IPS DF 4.7 (cell line): Measurements from ENCODE around the gene TFE3.
A peak's percentile ranks its signal among the peaks of the same experiment; 100 is the strongest.

Source experiments
- DNase-seq: peaks from one replicate; pipeline ENCODE4 v3.0.0-alpha.2; 2013; ENCODE audit warnings: low spot score; ENCODE audit errors: extremely low read depth

Gene TFE3

DNA sequence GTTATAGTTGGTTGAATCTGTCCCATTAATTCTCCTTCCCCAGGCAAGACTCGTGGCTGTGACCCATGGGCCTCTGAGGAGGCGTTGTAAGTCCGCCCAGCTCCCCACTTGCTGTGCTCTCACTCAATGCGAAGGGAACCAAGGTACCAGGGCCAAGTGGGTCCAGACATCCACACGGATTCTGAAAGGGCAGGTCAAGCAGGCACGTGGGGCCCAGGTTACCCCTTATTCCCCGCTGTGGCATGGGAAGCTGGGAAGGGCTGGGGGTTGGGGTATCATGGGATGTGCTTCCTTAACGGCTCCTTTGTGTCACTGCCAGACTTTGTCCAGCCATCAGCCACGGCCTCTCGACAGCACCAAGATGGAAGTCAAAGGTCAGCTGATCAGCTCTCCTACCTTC is 18.8 kb upstream of the TFE3 start:
- no peak for DNase-seq

- DNase-seq, result no peak
Observed at GRCh38 chrX:49061490-49061889, 18.3 kb upstream of the TFE3 start.

- DNase-seq, result no peak
Observed at GRCh38 chrX:49060914-49061313, 17.8 kb upstream of the TFE3 start.

- no peak for DNase-seq
Observed at GRCh38 chrX:49059681-49060085, 16.5 kb upstream of the TFE3 start.

GRCh38 chrX:49059201-49059600 is 16.0 kb upstream of the TFE3 start:
- DNase-seq, result no peak

GRCh38 chrX:49058794-49059193 is 15.6 kb upstream of the TFE3 start, which contains the start of gene CCDC120:
TSS of gene CCDC120 (plus strand) at chrX:49058999. CDS start at chrX:49062042, 3,043 bp downstream.
- DNase-seq, result no peak

DNA sequence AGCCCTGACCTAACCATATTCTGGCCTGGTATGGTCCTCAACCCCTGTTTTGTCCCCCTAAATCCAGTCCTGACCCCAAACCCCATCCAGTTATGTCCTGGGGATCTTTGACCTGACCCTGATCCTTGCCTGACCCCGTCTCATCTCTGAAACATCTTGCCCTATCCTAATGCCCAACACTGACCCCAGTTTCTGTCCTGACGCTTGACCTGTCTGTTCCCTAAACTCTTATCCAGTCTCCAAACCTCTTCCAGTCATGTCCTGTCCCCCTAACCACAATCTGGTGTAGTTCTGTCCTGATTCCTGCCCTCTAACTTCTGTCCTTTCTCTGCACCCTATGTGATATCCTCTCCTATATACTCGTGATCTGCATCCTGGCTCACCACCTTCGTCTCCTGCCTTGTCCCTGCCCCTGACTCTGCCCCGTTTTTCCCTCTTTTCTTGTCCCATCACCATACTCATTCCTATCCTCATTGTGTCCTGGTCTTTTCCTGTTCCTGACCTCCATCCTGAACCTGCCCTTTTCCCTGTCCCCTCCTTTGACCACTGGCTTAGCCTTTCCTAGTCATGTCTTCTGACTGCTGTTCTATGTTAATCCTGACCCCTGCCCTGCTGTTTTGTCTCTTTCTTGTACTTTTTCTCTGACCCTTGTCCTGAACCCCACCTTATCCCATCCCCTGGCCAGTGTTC is 11.1 kb upstream of the TFE3 start:
- DNase-seq, result no peak

DNA sequence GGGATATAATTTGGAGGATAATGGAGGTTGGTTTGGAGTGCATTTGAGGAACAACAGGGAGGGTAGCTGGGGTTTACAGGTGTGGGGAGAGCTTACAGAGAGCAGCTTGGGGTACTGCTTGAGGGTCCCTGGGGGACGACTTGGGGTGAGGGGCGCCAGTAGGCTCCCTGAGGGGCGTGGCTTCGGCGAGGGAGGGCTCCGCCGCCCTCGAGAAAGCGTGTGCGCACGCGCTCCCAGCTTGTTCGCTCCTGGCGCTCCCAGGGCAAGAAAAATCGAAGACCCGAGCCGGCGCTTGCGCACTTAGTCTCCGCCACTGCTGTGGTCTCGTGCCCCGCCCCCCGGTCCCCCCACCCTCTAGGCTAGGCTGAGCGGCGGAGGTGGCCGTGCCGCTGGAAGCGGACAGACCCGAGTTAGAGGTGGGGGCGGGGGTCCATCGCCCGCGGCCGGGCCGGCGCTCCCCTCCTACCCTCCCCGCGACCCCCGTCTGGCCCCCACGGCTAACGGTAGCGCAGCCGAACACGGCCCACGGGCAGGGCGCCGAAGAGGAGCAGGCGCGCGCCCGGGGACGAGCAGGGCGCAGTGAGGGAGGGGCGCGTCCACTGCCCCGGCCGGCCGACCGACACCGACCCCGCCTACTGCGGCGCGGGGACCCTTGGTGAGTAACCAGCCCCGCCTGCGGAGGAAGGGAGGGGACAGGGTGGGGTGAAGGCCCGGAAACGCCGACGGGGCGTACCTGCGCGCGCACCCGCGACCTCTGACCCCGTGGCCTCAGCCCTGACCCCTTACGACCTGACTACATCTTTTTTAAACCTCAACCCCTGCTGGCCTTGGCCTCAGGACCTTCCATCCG is 10.3 kb upstream of the TFE3 start:
- DNase-seq, result no peak

DNA sequence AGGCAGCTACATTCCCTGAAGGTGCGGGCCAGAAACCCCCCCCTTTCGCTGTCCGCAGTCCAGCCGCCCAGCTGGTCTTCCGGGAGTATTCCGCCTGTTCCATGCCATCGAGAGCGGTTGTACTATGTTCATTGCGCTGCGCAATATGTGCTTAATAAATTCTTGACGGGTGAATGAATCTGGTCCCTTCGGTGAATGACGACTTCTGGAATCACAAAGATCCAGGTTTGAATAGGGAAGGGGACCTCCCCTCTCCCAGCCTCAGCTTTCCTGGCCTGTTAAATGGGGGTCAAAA is 777 bp upstream of the TFE3 start:
- DNase-seq, result no peak

DNA sequence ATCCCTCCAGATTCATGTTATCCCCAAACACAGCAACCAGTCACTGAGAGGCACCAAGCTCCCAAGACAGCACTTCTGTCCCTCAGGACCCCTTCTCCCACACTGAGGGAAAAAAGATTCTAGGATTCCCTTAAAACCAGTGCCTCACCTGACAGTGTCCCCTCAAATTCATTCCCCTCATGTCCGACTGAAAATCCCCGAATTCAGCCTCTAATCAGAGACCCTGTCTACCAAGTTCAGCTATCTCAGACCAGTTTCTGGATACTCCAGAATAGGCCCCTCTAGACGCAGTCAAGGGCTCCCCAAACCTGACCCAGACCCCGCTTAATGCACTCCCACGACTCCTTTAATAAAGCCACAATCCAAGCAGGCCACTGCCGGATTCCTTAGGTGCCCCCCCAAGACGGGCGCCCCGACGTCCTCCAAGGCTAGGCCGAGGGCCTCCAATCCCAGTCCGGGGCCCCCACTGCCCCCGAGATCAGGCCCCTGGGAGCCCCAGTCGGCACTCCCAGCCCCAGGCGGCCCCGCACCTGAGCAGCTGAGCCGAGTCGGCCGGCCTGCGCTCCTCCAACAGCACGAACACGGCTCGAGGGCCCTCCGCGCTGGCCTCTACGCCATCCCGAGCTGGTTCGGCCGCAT is 457 bp downstream of the TFE3 start:
- no peak for DNase-seq

DNA sequence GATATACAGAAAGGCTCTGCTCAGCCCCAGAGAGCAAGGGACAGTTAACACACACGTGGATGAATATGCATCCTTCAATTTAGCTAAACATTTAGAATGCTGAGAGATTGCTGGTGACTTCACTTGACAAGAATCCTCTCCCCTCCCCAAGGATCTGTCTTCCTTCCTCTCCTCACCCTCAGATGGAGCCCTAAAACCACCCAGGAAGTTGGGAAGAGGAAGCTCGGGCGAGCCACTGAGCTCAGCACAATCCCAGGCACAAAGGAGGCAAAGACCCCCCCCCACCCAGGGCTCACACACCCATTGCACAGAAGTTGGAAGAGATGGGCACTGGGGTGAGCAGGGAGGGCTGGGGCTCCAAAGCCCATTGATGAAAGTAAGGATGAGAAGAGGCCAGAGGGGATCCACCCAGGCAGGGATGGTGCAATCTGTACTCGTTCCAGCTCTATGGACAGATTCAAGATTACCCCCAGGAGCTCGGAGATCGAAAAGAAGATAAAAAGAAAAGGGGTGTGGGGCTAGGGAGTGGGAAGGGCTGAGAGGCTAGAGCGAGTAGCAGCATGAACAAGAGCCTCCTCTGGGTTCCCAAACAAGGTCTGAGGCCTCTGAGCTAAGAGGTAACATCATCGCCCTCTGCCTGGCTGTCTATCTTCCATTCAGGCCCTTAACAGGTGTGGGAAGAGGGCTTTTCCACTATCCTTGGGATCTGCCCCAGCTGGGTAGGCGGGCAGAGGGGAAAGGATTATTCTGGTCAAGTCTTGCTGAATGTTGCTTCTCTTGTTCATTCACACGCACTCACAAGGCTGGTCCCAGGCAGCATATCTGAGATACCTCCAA is 1.2 kb downstream of the TFE3 start:
- DNase-seq, result no peak

DNA sequence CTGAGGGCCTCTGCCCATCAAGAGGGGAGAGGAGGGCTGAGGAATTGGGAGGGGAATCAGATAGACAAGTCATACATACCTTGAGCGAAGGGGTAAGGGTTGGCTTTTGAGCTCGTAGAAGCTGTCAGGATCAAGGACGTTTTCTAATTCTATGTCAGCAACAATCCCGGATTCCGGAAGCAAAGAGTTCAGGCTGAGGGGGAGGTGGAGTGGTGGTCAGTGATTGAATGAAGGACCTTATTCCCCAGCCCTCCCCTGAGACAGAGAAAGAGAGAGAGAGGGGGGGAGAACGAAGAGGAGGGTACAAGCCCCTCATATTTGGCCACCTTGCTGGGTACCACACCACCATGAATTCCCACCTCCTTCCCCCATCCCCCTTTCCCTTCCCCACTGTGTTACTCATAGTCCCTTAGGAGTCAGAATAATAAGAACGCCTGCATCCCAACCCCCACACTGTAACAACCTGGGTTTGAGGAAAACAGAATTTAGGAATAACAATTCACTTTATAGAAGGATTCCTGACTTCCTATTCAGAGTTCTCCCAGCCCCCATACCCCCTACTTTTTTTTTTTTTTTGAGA is 2.7 kb downstream of the TFE3 start:
- no peak for DNase-seq

DNA sequence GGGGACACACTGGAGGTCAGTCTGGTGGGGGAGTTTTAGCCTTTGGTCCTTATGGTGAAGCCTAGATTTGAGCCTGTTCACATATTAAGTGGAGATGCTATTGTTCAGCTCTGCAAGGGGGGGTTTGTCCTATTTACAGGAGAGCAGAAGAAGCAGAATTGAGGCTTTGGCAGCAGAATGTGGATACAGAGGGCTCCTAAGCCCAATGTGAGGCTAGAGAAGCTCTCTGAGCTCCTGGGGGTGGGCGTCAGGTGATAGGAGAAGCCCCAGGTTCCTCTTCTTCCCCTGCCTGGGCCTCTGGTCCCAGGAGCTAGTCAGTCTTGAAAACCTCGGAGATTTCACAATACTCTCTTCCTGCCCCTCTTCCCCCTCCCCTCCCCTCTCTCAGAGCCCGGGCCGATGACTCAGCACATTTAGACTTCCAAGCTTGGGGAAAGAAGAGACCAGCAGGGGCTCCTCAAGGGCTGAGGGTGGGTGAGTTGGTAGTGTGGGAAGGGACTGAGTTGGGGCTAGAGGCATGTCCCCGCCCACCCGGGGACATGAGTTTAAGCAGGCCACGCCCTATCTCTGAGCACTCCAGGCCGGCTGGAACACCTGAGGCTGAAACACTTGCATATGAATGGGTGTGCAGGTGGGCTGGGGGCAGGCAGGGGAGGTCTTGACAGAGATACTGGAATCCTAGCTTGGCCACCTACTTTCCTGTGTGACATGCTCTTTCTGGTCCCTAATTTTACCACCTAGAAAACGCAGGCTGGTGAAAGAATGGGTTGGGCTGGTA is 3.4 kb downstream of the TFE3 start:
- DNase-seq, result peak; percentile 71

DNA sequence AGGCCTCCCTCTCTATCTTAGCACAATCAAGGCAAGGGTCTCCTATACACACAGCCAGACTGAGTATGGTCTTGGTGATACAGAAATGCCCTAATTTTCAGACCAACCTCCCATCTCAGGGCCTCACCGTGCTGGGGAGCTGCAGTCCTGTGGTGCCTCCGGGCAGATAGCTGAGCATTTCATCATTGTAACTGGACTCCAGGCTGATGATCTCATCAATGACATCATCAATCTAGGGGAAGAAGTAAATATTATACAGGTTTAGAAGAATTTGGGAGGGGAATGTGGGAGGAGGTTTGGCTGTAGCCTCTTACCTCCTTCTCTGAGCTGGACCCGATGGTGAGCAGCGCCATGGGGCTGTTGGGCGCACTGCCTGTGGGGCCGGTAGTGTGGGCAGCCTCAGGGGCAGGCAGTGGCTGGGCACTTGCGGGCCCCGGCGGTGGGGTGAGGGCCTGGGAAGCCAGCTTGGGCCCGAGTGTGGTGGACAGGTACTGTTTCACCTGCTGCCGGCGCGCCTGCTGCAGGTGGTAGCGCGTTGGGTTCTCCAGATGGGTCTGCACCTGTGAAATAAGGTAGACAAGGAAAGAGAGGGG is 5.2 kb downstream of the TFE3 start:
- no peak for DNase-seq

DNA sequence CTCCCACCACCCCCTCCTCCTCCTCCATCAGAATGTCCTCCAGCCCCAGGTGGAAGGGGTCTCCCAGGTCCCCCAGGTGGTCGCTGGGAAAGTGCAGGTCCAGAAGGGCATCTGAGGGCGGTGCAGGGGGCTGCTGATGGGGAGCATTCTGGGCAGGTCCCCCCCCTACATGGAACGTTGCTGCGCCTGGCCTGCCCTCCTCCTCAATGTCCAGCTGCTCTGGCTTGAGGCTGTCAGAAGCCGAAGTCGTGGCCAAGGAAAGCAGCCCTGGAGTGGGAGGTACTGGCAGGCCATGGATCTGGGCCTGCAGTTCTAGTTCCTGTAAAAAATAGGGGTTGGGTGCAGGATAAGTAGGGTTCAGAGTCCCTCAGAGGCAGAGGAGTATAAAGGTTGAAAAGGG is 12.9 kb downstream of the TFE3 start:
- DNase-seq, result no peak

DNA sequence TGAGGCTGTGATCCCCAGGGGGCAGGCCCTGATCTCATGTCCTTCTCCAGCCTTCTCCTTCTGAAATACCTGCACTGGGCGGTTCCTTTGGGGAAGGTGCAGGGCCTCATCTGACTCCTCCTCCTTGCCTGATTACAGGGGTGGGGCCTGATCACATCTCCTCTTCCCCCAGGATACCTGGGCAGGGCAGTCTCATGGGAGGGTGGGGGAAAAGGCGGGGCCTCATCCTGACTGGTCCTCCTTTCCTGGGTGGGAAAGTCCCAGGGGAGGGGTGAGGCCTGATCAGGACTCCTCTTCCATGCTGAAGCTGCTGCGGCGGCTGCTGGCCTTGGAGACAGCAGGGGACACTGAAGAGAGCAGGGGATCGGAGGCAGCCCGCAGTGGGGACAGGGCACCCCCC is 13.3 kb downstream of the TFE3 start:
- DNase-seq, result no peak

DNA sequence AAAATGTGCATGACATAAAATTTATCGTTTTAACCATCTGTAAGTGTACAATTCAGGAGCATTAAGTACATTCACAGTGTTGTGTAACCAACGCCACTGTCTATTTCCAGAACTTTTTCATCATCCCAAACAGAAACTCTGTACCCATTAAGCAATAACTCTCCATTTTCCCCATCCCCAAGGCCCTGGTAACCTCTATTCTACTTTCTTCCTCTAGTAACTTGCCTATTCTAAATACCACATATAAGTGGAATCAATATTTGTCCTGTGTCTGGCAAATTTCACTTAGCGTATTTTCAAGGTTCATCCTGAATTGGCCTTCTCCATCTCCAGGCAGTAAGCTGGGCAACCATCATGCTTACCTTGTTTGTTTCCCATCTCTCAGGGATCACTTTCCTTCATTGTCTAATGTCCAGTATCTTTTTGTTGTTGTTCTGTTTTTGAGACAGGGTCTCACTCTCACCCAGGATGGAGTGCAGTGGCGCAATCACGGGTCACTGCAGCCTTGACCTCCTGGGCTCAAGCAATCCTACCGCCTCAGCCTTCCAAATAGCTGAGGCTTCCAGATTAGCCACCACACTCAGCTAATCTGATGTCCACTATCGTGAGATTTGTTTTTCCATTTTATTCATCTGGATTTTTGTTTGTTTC is 23.4 kb downstream of the TFE3 start:
- no peak for DNase-seq

DNA sequence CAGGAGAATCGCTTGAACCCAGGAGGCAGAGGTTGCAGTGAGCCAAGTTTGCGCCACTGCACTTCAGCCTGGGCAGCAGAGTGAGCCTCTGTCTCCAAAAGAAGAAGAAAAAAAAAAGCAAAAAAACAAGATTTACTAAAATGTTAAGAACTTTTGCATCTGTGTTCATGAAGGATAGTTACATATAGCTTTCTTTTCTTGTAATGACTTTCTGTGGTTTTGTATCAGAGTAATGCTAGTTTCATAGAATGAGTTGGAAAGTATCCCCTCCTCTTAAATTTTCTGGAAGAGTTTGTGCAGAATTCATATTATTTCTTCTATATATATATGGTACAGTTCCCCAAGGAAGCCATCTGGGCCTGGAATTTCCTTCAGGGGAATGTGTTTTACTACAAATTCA is 24.1 kb downstream of the TFE3 start:
- DNase-seq, result no peak

DNA sequence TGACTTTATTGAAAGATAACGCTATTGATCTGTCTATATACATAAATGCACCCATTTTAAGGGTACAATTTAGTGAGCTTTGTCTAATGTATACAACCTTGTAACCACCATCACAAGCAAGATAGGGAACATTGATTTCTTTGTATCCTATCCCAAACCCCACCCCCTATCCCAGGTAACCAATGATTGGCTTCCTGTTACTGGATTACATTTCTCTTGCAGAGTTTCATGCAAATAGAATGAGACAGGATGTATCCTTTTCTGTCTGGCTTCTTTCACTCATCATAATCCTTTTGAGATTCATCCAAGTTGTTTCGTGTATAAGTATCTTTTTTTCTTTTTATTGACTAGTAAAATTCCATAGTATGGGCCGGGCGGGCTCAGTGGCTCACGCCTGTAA is 39.5 kb downstream of the TFE3 start:
- no peak for DNase-seq
